ENCODE results near the gene AAR2. TPM values are rescaled to one million over a fixed set of nuclear protein-coding genes. Genes with fewer than 3 reads are reported as not detected.

The AAR2 gene
- total RNA-seq, 1 donor from 2014 or later = 13.7 TPM

GRCh38 chr20:36200451-36200850 is 35.8 kb upstream of the AAR2 start:
- DNase-seq (ENCODE audit: low read depth) (no peak), FAIRE-seq (no peak)
- TF ChIP-seq CTCF (IDR thresholded peaks at IDR 0.05; ENCODE audit: insufficient read depth, low read length, severe bottlenecking) = no peak
- Histone ChIP-seq H3K27me3 (ENCODE audit: control insufficient read depth, insufficient read depth, low read length) (no peaks in the 10 kb centered on the region), H3K4me3 (ENCODE audit: low read depth, low read length) (no peak overlapping the region), H3K36me3 (ENCODE audit: control insufficient read depth, insufficient read depth, low read length) (no peaks in the 10 kb centered on the region)

- no peaks in the 10 kb centered on the region for H3K36me3 ChIP-seq (ENCODE audit: control insufficient read depth, insufficient read depth, low read length)
- no peak for TF ChIP-seq CTCF (IDR thresholded peaks at IDR 0.05; ENCODE audit: insufficient read depth, low read length, severe bottlenecking)
- DNase-seq (ENCODE audit: low read depth) (no peak), FAIRE-seq (no peak)
- H3K27me3 ChIP-seq (ENCODE audit: control insufficient read depth, insufficient read depth, low read length) = no peaks in the 10 kb centered on the region
- H3K4me3 ChIP-seq (ENCODE audit: low read depth, low read length) = no peak overlapping the region
Measured at GRCh38 chr20:36201198-36201597, 35.1 kb upstream of the AAR2 start.

- DNase-seq (ENCODE audit: low read depth) = peak; percentile 21
- Histone ChIP-seq H3K27me3 (ENCODE audit: control insufficient read depth, insufficient read depth, low read length) (no peaks in the 10 kb centered on the region), H3K4me3 (ENCODE audit: low read depth, low read length) (no peak overlapping the region), H3K36me3 (ENCODE audit: control insufficient read depth, insufficient read depth, low read length) (no peaks in the 10 kb centered on the region)
- TF ChIP-seq CTCF (IDR thresholded peaks at IDR 0.05; ENCODE audit: insufficient read depth, low read length, severe bottlenecking) = peak; percentile 99
- no peak for FAIRE-seq
Measured at GRCh38 chr20:36202891-36203338, 33.4 kb upstream of the AAR2 start.

GRCh38 chr20:36203861-36204260 is 32.4 kb upstream of the AAR2 start:
- no peak for TF ChIP-seq CTCF (IDR thresholded peaks at IDR 0.05; ENCODE audit: insufficient read depth, low read length, severe bottlenecking)
- no peaks in the 10 kb centered on the region for H3K27me3 ChIP-seq (ENCODE audit: control insufficient read depth, insufficient read depth, low read length)
- no peak overlapping the region for H3K4me3 ChIP-seq (ENCODE audit: low read depth, low read length)
- H3K36me3 ChIP-seq (ENCODE audit: control insufficient read depth, insufficient read depth, low read length) = no peaks in the 10 kb centered on the region
- no peak for DNase-seq (ENCODE audit: low read depth)
- no peak for FAIRE-seq

GRCh38 chr20:36205026-36205425 is 31.3 kb upstream of the AAR2 start:
- FAIRE-seq = no peak
- Histone ChIP-seq H3K36me3 (ENCODE audit: control insufficient read depth, insufficient read depth, low read length) (no peaks in the 10 kb centered on the region), H3K4me3 (ENCODE audit: low read depth, low read length) (no peak overlapping the region), H3K27me3 (ENCODE audit: control insufficient read depth, insufficient read depth, low read length) (no peaks in the 10 kb centered on the region)
- DNase-seq (ENCODE audit: low read depth) = no peak
- no peak for TF ChIP-seq CTCF (IDR thresholded peaks at IDR 0.05; ENCODE audit: insufficient read depth, low read length, severe bottlenecking)

GRCh38 chr20:36206068-36206467 is 30.2 kb upstream of the AAR2 start:
- no peak for FAIRE-seq
- no peaks in the 10 kb centered on the region for H3K27me3 ChIP-seq (ENCODE audit: control insufficient read depth, insufficient read depth, low read length)
- TF ChIP-seq CTCF (IDR thresholded peaks at IDR 0.05; ENCODE audit: insufficient read depth, low read length, severe bottlenecking) = no peak
- no peaks in the 10 kb centered on the region for H3K36me3 ChIP-seq (ENCODE audit: control insufficient read depth, insufficient read depth, low read length)
- no peak overlapping the region for H3K4me3 ChIP-seq (ENCODE audit: low read depth, low read length)
- DNase-seq (ENCODE audit: low read depth) = no peak

Measured in bronchial epithelial cell (primary cell).